Esophagus muscularis mucosa (tissue), 3 donors: ENCODE measurements around the gene MAZ.

Source experiments
- CTCF ChIP-seq, 3 experiments: fragments of 200-600 bp in 2 of 3; fragments of 450-650 bp in 1 of 3; sonication (generic) in 2 of 3; IDR thresholded peaks; one replicate each; pipeline ENCODE4 v1.5.1; 2017 to 2019; ENCODE audit warnings: antibody characterized with exemption in 3 of 3, mild to moderate bottlenecking in 2 of 3, moderate library complexity in 1 of 3
- POLR2A ChIP-seq: fragments of 450-650 bp; IDR thresholded peaks from one replicate; pipeline ENCODE4 v1.6.1; 2017; ENCODE audit warnings: antibody characterized with exemption, moderate library complexity, mild to moderate bottlenecking, low read depth
- POLR2AphosphoS5 ChIP-seq, 2 donors: sonication (generic); formaldehyde crosslinking; IDR thresholded peaks; one replicate each; pipeline ENCODE4 v1.6.1; 2017; ENCODE audit warnings: antibody characterized with exemption in 2 of 2

GRCh38 chr16:29812754-29813643, 6.7 kb downstream of the MAZ start:
- TF ChIP-seq POLR2A, result no peak
- TF ChIP-seq CTCF (IDR thresholded peaks at IDR 0.05), result no peak
- TF ChIP-seq POLR2AphosphoS5 (IDR thresholded peaks at IDR 0.05), result no peak
